ENCODE data around the gene LRRTM4.

Gene LRRTM4

DNA sequence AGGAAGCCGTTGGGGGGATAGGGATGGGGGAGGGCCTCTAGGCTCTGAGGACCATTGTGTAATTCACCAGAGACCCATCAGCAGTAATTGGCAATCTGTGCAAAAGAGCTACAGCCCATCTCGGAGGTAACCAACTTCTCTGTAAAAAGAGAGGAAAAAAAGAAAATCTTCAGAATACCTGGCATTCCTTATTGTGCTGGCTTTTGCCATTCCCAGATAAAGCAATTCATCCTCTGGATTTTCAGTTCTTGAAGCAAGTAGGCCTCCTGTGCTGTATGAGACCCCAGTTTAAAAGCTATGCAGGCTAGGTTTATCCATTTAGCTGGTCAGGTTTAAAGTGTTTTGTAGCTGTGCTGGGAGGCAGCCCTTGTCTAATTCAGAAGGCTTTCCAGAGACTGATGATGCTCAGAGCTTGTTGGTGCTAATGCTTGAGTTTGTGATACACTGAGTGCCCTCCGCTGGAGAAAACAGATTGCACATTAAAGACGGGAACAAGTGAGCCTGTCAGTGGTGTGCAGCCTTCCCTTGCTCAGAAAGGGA is at the start of gene LRRTM4:
Gene LRRTM4 (minus strand): TSS at position 446 of the 540 bp plus-strand sequence.
- DNase-seq = no peak
- no peaks in the 10 kb centered on the region for H3K4me1 Mint-ChIP-seq
- no peak within 1 kb of the TSS for H3K4me3 Mint-ChIP-seq
- no peaks in the 10 kb centered on the region for H3K27me3 Mint-ChIP-seq
- no peaks in the 10 kb centered on the region for H3K36me3 Mint-ChIP-seq (ENCODE audit: low read depth)
- H3K27ac Mint-ChIP-seq = no peak within 1 kb of the TSS
- no peak for ATAC-seq
- peaks cover 14% of the 10 kb centered on the region for H3K9me3 Mint-ChIP-seq

GRCh38 chr2:77571545-77571944 is 49.4 kb upstream of the LRRTM4 start:
- peaks cover 3% of the 10 kb centered on the region for H3K9me3 Mint-ChIP-seq
- H3K27me3 Mint-ChIP-seq = no peaks in the 10 kb centered on the region
- H3K4me1 Mint-ChIP-seq = no peaks in the 10 kb centered on the region
- H3K36me3 Mint-ChIP-seq (ENCODE audit: low read depth) = no peaks in the 10 kb centered on the region
- no peak overlapping the region for H3K27ac Mint-ChIP-seq
- H3K4me3 Mint-ChIP-seq = no peak overlapping the region
- no peak for ATAC-seq
- no peak for DNase-seq

DNA sequence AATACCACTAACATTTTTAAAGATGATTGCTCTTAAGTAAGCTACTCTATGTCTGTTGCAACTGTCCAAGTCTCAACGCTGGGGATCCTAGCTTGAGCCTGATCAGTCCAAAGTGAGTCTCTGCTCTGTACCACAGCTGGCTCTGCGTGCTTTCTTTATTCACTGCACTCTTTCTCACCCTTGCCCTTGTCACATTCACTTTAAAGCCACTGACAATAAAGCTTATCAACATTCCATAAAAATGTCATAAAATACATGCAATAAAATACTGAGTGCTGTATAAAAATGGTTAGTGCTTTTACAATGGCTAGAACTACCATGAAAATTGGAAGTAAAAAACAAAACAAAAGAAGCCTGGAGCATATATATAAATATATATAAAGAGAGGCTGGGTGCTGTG is 45.5 kb upstream of the LRRTM4 start:
- Mint-ChIP-seq H3K27ac (no peak overlapping the region), H3K4me3 (no peak overlapping the region), H3K4me1 (no peaks in the 10 kb centered on the region), H3K27me3 (no peaks in the 10 kb centered on the region), H3K36me3 (ENCODE audit: low read depth) (no peaks in the 10 kb centered on the region), H3K9me3 (peaks cover 13% of the 10 kb centered on the region)
- ATAC-seq (no peak), DNase-seq (no peak)

- peaks cover 13% of the 10 kb centered on the region for H3K9me3 Mint-ChIP-seq
- no peak overlapping the region for H3K4me3 Mint-ChIP-seq
- H3K27me3 Mint-ChIP-seq = no peaks in the 10 kb centered on the region
- no peaks in the 10 kb centered on the region for H3K4me1 Mint-ChIP-seq
- no peak for ATAC-seq
- no peaks in the 10 kb centered on the region for H3K36me3 Mint-ChIP-seq (ENCODE audit: low read depth)
- H3K27ac Mint-ChIP-seq = no peak overlapping the region
- DNase-seq = no peak
Observed at GRCh38 chr2:77566582-77566981, 44.4 kb upstream of the LRRTM4 start.

GRCh38 chr2:77566131-77566530 is 44.0 kb upstream of the LRRTM4 start:
- no peaks in the 10 kb centered on the region for H3K36me3 Mint-ChIP-seq (ENCODE audit: low read depth)

DNA sequence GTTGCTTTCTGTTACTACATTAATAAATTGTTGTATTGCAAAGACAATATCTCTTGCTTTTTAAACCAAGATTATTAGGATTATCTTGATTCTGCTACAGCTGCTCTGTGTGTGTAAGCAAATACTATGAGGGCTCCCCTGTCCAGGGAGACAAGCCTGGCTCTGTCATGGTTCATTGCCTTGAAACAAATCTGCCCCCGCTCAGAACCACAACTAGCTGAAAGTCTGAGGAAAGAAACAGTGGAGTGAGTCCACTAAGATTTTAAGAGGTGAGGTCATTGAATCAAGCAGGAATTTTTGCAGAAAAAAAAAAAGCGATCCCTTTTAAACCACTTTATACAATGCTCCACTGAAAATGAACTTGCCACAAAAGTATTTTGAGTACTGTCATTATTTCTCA is 30.8 kb upstream of the LRRTM4 start:
- no peak for ATAC-seq
- Mint-ChIP-seq H3K27me3 (no peaks in the 10 kb centered on the region), H3K9me3 (peaks cover 11% of the 10 kb centered on the region), H3K4me3 (no peak overlapping the region), H3K27ac (no peak overlapping the region), H3K4me1 (no peaks in the 10 kb centered on the region), H3K36me3 (ENCODE audit: low read depth) (peaks cover 2% of the 10 kb centered on the region)
- no peak for DNase-seq

More at GRCh38 chr2:77566131-77566530, 44.0 kb upstream of the LRRTM4 start:
- H3K27ac Mint-ChIP-seq = no peak overlapping the region
- H3K9me3 Mint-ChIP-seq = peaks cover 13% of the 10 kb centered on the region
- no peak overlapping the region for H3K4me3 Mint-ChIP-seq
- no peaks in the 10 kb centered on the region for H3K27me3 Mint-ChIP-seq
- no peaks in the 10 kb centered on the region for H3K4me1 Mint-ChIP-seq
- DNase-seq = no peak
- ATAC-seq = no peak

DNA sequence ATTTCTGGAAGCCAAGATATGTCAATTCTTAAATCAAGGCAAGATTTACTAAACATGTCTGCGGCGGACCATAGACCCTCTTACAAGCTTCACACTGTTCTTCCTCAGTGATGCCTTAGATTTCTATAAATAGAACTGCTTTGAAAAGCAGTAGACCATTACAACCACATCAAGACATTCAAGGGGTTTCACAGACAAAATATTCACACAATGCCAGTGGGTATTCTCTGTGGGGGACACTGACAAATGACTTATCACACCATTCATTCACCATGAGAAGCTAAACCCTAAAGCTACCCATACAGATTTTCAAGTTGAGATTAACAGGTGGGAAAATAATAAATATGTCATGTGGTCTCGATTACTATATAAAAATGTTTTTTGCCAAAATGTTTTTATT is 15.9 kb upstream of the LRRTM4 start:
- H3K36me3 Mint-ChIP-seq (ENCODE audit: low read depth) = no peaks in the 10 kb centered on the region
- H3K27me3 Mint-ChIP-seq = no peaks in the 10 kb centered on the region
- peaks cover 15% of the 10 kb centered on the region for H3K9me3 Mint-ChIP-seq
- H3K27ac Mint-ChIP-seq = no peak overlapping the region
- no peak overlapping the region for H3K4me3 Mint-ChIP-seq
- DNase-seq = no peak
- no peaks in the 10 kb centered on the region for H3K4me1 Mint-ChIP-seq
- no peak for ATAC-seq

GRCh38 chr2:77522888-77523287 is 712 bp upstream of the LRRTM4 start:
- DNase-seq = no peak
- H3K27me3 Mint-ChIP-seq = no peaks in the 10 kb centered on the region
- H3K4me1 Mint-ChIP-seq = no peaks in the 10 kb centered on the region
- no peak overlapping the region for H3K27ac Mint-ChIP-seq
- no peak for ATAC-seq
- no peak overlapping the region for H3K4me3 Mint-ChIP-seq
- H3K9me3 Mint-ChIP-seq = peaks cover 14% of the 10 kb centered on the region
- no peaks in the 10 kb centered on the region for H3K36me3 Mint-ChIP-seq (ENCODE audit: low read depth)

- DNase-seq (no peak), ATAC-seq (no peak)
- Mint-ChIP-seq H3K27me3 (no peaks in the 10 kb centered on the region), H3K4me3 (no peak overlapping the region), H3K9me3 (peaks cover 14% of the 10 kb centered on the region), H3K4me1 (no peaks in the 10 kb centered on the region), H3K36me3 (ENCODE audit: low read depth) (no peaks in the 10 kb centered on the region), H3K27ac (no peak overlapping the region)
Observed at GRCh38 chr2:77521548-77521891, 656 bp downstream of the LRRTM4 start.

DNA sequence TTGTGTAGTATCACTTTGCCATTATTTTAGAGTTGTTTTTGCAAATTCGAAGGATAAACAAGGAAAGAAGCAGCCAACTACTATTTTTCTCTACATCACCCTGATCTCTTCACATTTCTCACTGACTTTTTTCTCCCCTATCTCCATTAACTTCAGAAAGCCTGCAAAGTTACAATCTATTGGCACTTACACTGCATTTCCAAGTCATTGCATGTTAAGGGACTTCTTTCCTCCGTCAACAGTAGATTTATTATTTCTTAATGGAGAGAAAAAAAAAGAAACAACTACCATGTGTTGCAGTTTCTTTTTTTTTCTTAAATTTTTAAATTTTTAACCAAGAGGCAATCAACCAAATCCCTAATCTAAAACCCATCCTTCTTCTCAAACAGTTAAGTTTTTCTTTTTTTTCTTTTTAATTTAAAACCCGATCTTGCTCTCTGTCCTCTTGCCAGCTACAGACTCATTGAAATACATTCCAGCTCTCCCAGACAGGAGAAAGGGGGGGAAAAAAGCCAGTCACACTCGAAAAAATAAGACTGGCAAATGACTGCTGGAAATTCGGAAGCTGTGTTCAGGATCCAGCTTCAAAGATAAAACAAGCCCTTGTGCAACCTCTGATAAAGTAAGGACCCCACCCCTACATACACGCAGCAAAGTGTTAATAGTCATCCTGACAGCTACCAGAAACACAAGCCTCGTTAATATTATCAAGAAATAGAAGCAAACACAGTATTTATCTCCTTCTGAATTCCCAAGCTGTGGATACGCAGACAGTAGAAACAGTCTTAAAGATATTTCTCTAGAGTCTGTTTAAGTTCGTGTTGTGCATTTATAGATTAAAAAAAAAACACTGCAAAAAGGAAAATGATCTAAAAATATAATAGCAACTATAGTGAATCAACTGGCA is 1.3 kb downstream of the LRRTM4 start:
- H3K9me3 Mint-ChIP-seq = peaks cover 14% of the 10 kb centered on the region
- DNase-seq (no peak), ATAC-seq (no peak)
- no peaks in the 10 kb centered on the region for H3K27me3 Mint-ChIP-seq
- no peak overlapping the region for H3K27ac Mint-ChIP-seq
- no peaks in the 10 kb centered on the region for H3K36me3 Mint-ChIP-seq (ENCODE audit: low read depth)
- no peak overlapping the region for H3K4me3 Mint-ChIP-seq
- H3K4me1 Mint-ChIP-seq = no peaks in the 10 kb centered on the region

- no peak overlapping the region for H3K4me3 Mint-ChIP-seq
- no peak overlapping the region for H3K27ac Mint-ChIP-seq
- ATAC-seq (no peak), DNase-seq (no peak)
- H3K36me3 Mint-ChIP-seq (ENCODE audit: low read depth) = no peaks in the 10 kb centered on the region
- H3K9me3 Mint-ChIP-seq = peaks cover 14% of the 10 kb centered on the region
- no peaks in the 10 kb centered on the region for H3K27me3 Mint-ChIP-seq
- H3K4me1 Mint-ChIP-seq = no peaks in the 10 kb centered on the region
Observed at GRCh38 chr2:77519888-77520506, 2.2 kb downstream of the LRRTM4 start.

GRCh38 chr2:77519164-77519887 is 2.9 kb downstream of the LRRTM4 start:
- DNase-seq (no peak), ATAC-seq (no peak)
- no peak overlapping the region for H3K4me3 Mint-ChIP-seq
- no peaks in the 10 kb centered on the region for H3K27me3 Mint-ChIP-seq
- no peak overlapping the region for H3K27ac Mint-ChIP-seq
- peaks cover 8% of the 10 kb centered on the region for H3K9me3 Mint-ChIP-seq
- no peaks in the 10 kb centered on the region for H3K36me3 Mint-ChIP-seq (ENCODE audit: low read depth)
- H3K4me1 Mint-ChIP-seq = no peaks in the 10 kb centered on the region

DNA sequence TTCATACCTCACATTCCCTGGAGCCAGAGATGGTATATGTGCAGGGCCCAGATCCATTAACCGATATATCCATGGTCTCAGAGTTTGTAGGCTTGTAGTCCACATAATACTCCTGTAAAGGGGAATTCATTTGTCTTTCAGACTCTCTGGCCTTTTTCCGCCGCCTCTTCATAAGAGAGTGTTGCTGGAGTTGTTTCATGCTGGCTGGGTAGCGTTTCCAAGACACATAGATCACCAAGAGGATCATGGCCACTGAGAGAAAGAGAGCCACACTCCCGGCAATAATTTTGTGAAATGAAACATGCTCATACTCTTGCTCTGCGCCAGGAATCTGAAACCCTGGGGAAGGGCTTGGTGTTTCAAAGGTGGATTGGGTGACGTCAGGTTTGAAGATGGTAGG is 3.9 kb downstream of the LRRTM4 start:
- no peak for ATAC-seq
- Mint-ChIP-seq H3K27ac (no peak overlapping the region), H3K4me1 (no peaks in the 10 kb centered on the region), H3K27me3 (no peaks in the 10 kb centered on the region), H3K36me3 (ENCODE audit: low read depth) (no peaks in the 10 kb centered on the region), H3K4me3 (no peak overlapping the region), H3K9me3 (peaks cover 8% of the 10 kb centered on the region)
- DNase-seq = no peak

DNA sequence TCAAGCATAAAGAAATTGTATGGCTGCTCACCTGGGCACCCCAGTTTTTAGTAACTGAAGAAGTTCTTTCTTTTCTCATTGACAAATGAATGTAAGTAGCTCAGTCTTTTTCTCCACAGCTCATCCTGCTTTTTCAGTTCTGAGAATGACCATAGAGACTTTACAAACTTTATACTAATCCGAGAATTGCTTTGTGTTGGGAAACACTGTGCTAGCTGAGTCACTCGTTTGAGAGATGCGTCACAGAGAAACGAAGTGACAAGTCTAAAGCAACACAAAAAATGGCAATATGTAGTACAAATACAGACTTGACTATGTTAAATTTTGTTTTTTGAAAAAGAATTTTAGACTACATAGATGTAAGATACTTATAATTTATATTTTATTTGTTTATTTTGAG is 9.0 kb downstream of the LRRTM4 start:
- Mint-ChIP-seq H3K27ac (no peak overlapping the region), H3K4me1 (no peaks in the 10 kb centered on the region), H3K9me3 (peaks cover 4% of the 10 kb centered on the region), H3K4me3 (no peak overlapping the region), H3K27me3 (no peaks in the 10 kb centered on the region), H3K36me3 (ENCODE audit: low read depth) (no peaks in the 10 kb centered on the region)
- DNase-seq (no peak), ATAC-seq (no peak)

GRCh38 chr2:77512507-77512906 is 9.7 kb downstream of the LRRTM4 start:
- Mint-ChIP-seq H3K27me3 (no peaks in the 10 kb centered on the region), H3K27ac (no peak overlapping the region), H3K4me1 (no peaks in the 10 kb centered on the region), H3K36me3 (ENCODE audit: low read depth) (no peaks in the 10 kb centered on the region), H3K9me3 (peaks cover 3% of the 10 kb centered on the region), H3K4me3 (no peak overlapping the region)
- ATAC-seq (no peak), DNase-seq (no peak)

Measured in activated naive CD8-positive, alpha-beta T cell treated with anti-CD3 and anti-CD28 coated beads, Interleukin-2, amount 50 U/mL, for 24 hours (primary cell).